K562 (cell line): Measurements from ENCODE around the gene OR2F2. TPM values are rescaled to one million over a fixed set of nuclear protein-coding genes. Genes with fewer than 3 reads are reported as not detected.

Experiments
- ATAC-seq: fragments of 200-7000 bp; cut with Tn5 transposase; 3 replicates; pipeline ENCODE4 v1.9.1; 2020; ENCODE audit warnings: moderate library complexity
- BruUV-seq: library from RNA; stranded (reverse); fragments of 400-500 nt; replicated peaks from 2 replicates; lab custom pipeline; 2021; lab: Mats Ljungman, UMichigan
- CTCF ChIA-PET: fragments of 300-600 bp; formaldehyde crosslinking; extraction: SDS; loops from one replicate; lab custom pipeline; 2021; ENCODE audit warnings: low intra/inter-chr PET ratio; lab: Yijun Ruan, JAX
- POLR2A ChIA-PET: fragments of 300-600, 350-650 bp; sonication (Branson Sonifier 250); formaldehyde crosslinking; extraction: SDS; loops from one replicate; lab custom pipeline; 2021; ENCODE audit warnings: antibody characterized with exemption, inconsistent platforms; lab: Yijun Ruan, JAX
- DNase-seq, 4 experiments: peaks; one replicate each; pipeline versions ENCODE4 v3.0.0 to v3.0.0-alpha.2; 2011 to 2018; ENCODE audit warnings: low spot score in 3 of 4, mixed read lengths in 3 of 4; ENCODE audit errors: extremely low read depth in 1 of 4
- FAIRE-seq: peaks from 2 replicates; lab custom pipeline; 2011; peaks lifted over from hg19 to GRCh38; lab: Jason Lieb, UNC
- H2AFZ ChIP-seq: 2 replicates; pipeline ENCODE4 v1.6.0; 2011; ENCODE audit warnings: low read depth, low read length, control low read depth, inconsistent platforms
- H3K27ac ChIP-seq: fragments of 200-600 bp; 3 replicates; pipeline ENCODE4 v1.8.0; 2011; ENCODE audit warnings: low read depth, mild to moderate bottlenecking, control low read depth, inconsistent platforms, low read length, moderate library complexity, mixed read lengths; ENCODE audit errors: extremely low read depth
- H3K27me3 ChIP-seq, 2 experiments: fragments of 300-600 bp in 1 of 2; 2 replicates in 1 of 2; 3 replicates in 1 of 2; pipeline versions ENCODE4 v1.6.0 to v1.8.0; 2011; ENCODE audit warnings: inconsistent platforms in 2 of 2, low read length in 2 of 2, mild to moderate bottlenecking in 1 of 2, mixed read lengths in 1 of 2, moderate library complexity in 1 of 2; ENCODE audit not compliant: control insufficient read depth in 2 of 2, insufficient read depth in 2 of 2
- H3K36me3 ChIP-seq: fragments of 300-600 bp; 3 replicates; pipeline ENCODE4 v1.8.0; 2011; ENCODE audit warnings: mild to moderate bottlenecking, low read length, inconsistent platforms; ENCODE audit not compliant: control insufficient read depth, insufficient read depth
- H3K4me1 ChIP-seq, 2 experiments: fragments of 200-600 bp in 1 of 2; replicated peaks in 1 of 2; 2 replicates in 1 of 2; 3 replicates in 1 of 2; pipeline versions ENCODE4 v1.5.1 to v1.8.0; 2011; ENCODE audit warnings: inconsistent platforms in 2 of 2, low read length in 2 of 2, mild to moderate bottlenecking in 1 of 2, mixed read lengths in 1 of 2, moderate library complexity in 1 of 2; ENCODE audit not compliant: control insufficient read depth in 2 of 2, insufficient read depth in 2 of 2
- H3K4me2 ChIP-seq: 2 replicates; pipeline ENCODE4 v1.6.1; 2011; ENCODE audit warnings: low read length, control low read depth, inconsistent platforms, mixed read lengths; ENCODE audit not compliant: insufficient read depth
- H3K4me3 ChIP-seq: fragments of 200-600 bp; sonication (generic), shearing (Covaris generic); 2 replicates; pipeline ENCODE4 v1.5.1; 2016; ENCODE audit warnings: control low read depth, inconsistent platforms
- H3K79me2 ChIP-seq: fragments of 200-600 bp; 3 replicates; pipeline ENCODE4 v1.8.0; 2011; ENCODE audit warnings: low read length, inconsistent platforms; ENCODE audit not compliant: control insufficient read depth, insufficient read depth
- H3K9ac ChIP-seq, 2 experiments: 2 replicates each; pipeline versions ENCODE4 v1.6.0 to v1.6.1; 2011; ENCODE audit warnings: low read depth in 2 of 2, low read length in 2 of 2, control low read depth in 1 of 2, inconsistent platforms in 1 of 2, mild to moderate bottlenecking in 1 of 2, mixed read lengths in 1 of 2; ENCODE audit not compliant: insufficient read depth in 1 of 2
- H3K9me1 ChIP-seq: one replicate; pipeline ENCODE4 v1.6.0; 2011; ENCODE audit warnings: inconsistent platforms, mild to moderate bottlenecking, low read length, moderate library complexity; ENCODE audit not compliant: control insufficient read depth, insufficient read depth
- H3K9me3 ChIP-seq: replicated peaks from 2 replicates; pipeline ENCODE4 v1.5.1; 2011; ENCODE audit warnings: low read depth, low read length, inconsistent platforms; ENCODE audit not compliant: control insufficient read depth, insufficient read depth
- H4K20me1 ChIP-seq: replicated peaks from 2 replicates; pipeline ENCODE4 v1.6.1; 2011; ENCODE audit warnings: low read length, inconsistent platforms, mixed read lengths; ENCODE audit not compliant: control insufficient read depth, insufficient read depth
- ARID1B ChIP-seq: fragments of 450-650 bp; IDR thresholded peaks from 2 replicates; pipeline ENCODE4 v1.6.1; 2016; ENCODE audit warnings: antibody characterized with exemption, mild to moderate bottlenecking, inconsistent platforms
- BCLAF1 ChIP-seq, 2 experiments: fragments of 450-650 bp in 1 of 2; IDR thresholded peaks; 2 replicates each; pipeline ENCODE4 v1.6.1; 2011 to 2017; ENCODE audit warnings: low read depth in 2 of 2, antibody characterized with exemption in 1 of 2, borderline replicate concordance in 1 of 2, low read length in 1 of 2, mild to moderate bottlenecking in 1 of 2, mixed read lengths in 1 of 2; ENCODE audit not compliant: control insufficient read depth in 1 of 2
- DPF2 ChIP-seq: fragments of 450-650 bp; IDR thresholded peaks from 2 replicates; pipeline ENCODE4 v1.6.1; 2016
- EP300 ChIP-seq: IDR thresholded peaks from 2 replicates; pipeline ENCODE4 v1.6.1; 2012; ENCODE audit warnings: low read length, improper control_type of control experiment
- KLF10 ChIP-seq: fragments of 250-450 bp; sonication (Bioruptor Pico); IDR thresholded peaks from 2 replicates; pipeline ENCODE4 v1.6.1; 2021; ENCODE audit warnings: matching md5 sums
- KLF6 ChIP-seq: fragments of 250-450 bp; sonication (Bioruptor Pico); IDR thresholded peaks from 2 replicates; pipeline ENCODE4 v1.4.0; 2020; ENCODE audit warnings: mild to moderate bottlenecking, moderate library complexity, borderline replicate concordance
- MEIS2 ChIP-seq: fragments of 450-650 bp; IDR thresholded peaks from 2 replicates; pipeline ENCODE4 v1.6.1; 2014; ENCODE audit warnings: mild to moderate bottlenecking; ENCODE audit not compliant: partially characterized antibody
- MYBL2 ChIP-seq, 2 experiments: fragments of 450-650 bp in 1 of 2; sonication (generic) in 1 of 2; formaldehyde crosslinking in 1 of 2; IDR thresholded peaks; 2 replicates each; pipeline versions ENCODE4 v1.6.1 to v1.8.1; 2017 to 2022; ENCODE audit warnings: borderline replicate concordance in 1 of 2, inconsistent platforms in 1 of 2, low read depth in 1 of 2, mild to moderate bottlenecking in 1 of 2, missing genetic modification reagents in 1 of 2, moderate library complexity in 1 of 2
- NEUROD1 ChIP-seq: fragments of 150-350 bp; IDR thresholded peaks from 2 replicates; pipeline ENCODE4 v1.6.1; 2014; ENCODE audit warnings: borderline replicate concordance, low read length, low read depth; ENCODE audit not compliant: partially characterized antibody
- NONO ChIP-seq, 2 experiments: fragments of 200-400 bp in 1 of 2; fragments of 450-650 bp in 1 of 2; formaldehyde crosslinking in 1 of 2; IDR thresholded peaks; 2 replicates each; pipeline ENCODE4 v1.6.1; 2017; ENCODE audit warnings: low read depth in 2 of 2, mild to moderate bottlenecking in 2 of 2, moderate library complexity in 2 of 2, low read length in 1 of 2
- NR2C2 ChIP-seq, 2 experiments: fragments of 200-800 bp in 1 of 2; sonication (Bioruptor generic) in 1 of 2; sonication (generic) in 1 of 2; formaldehyde crosslinking in 1 of 2; IDR thresholded peaks; 2 replicates each; pipeline versions ENCODE4 v1.6.1 to v1.8.0; 2016 to 2022; ENCODE audit warnings: mild to moderate bottlenecking in 1 of 2, missing compliant biosample characterization in 1 of 2, missing genetic modification characterization in 1 of 2, missing genetic modification reagents in 1 of 2
- PHB ChIP-seq: fragments of 250-450 bp; sonication (Bioruptor Pico); IDR thresholded peaks from 2 replicates; pipeline ENCODE4 v1.5.0; 2021
- RHOXF2B ChIP-seq: fragments of 250-450 bp; sonication (Bioruptor Pico); conservative IDR thresholded peaks from 2 replicates; pipeline ENCODE4 v1.5.1; 2021
- SOX6 ChIP-seq: fragments of 450-650 bp; IDR thresholded peaks from 2 replicates; pipeline ENCODE4 v1.6.1; 2014; ENCODE audit warnings: mild to moderate bottlenecking
- ZNF41 ChIP-seq: fragments of 250-450 bp; sonication (Bioruptor Pico); conservative IDR thresholded peaks from 2 replicates; pipeline ENCODE4 v1.4.0; 2020; ENCODE audit warnings: mild to moderate bottlenecking
- WGBS: fragments of 100-300 bp; shearing (Covaris generic); methylation state at CpG from one replicate; pipeline ENCODE4 v1.1.6; 2016; ENCODE audit warnings: low coverage, mixed read lengths; ENCODE audit not compliant: insufficient coverage; ENCODE audit errors: missing lambda C conversion rate; 5-methylcytosine and 5-hydroxymethylcytosine counted together
- in situ Hi-C: fragments of 300-500 bp; cut with MboI; formaldehyde crosslinking; loops from 4 replicates; pipeline ENCODE4 v1.15.0; 2018; ENCODE audit warnings: inconsistent platforms, mixed read lengths
- intact Hi-C: fragments of 100-400 bp; cut with micrococcal nuclease; formaldehyde crosslinking; loops from 2 replicates; pipeline ENCODE4 v1.14.2; 2022
- polyA plus RNA-seq, 8 experiments: library from polyadenylated mRNA; depleted of rRNA in 4 of 8; stranded (reverse) in 5 of 8; unstranded in 3 of 8; fragments of >200 nt; fragmentation: Nextera tagmentation in 2 of 8; fragmentation: Illumina TruSeq in 1 of 8; extraction: Ambion mirVana in 2 of 8; extraction: Trizol in 1 of 8; gene quantifications; 2 replicates each; pipeline versions ENCODE4 v1.2.1 to v1.2.3, GENCODE V29; 2011 to 2014; ENCODE audit warnings: inconsistent platforms in 1 of 8, missing spikeins in 1 of 8
- total RNA-seq, 7 experiments: library from RNA; depleted of rRNA in 6 of 7; stranded (reverse); fragments of >200 nt in 6 of 7; fragmentation: Illumina TruSeq in 2 of 7; extraction: Trizol in 2 of 7; gene quantifications; 2 replicates each; pipeline versions ENCODE4 v1.2.1 to v1.2.3, GENCODE V29; 2011 to 2021; ENCODE audit warnings: low replicate concordance in 1 of 7
- TF ChIP-seq, protein P1 (sequence below), 2 experiments: fragments of 450-650 bp in 1 of 2; sonication (generic) in 1 of 2; formaldehyde crosslinking; conservative IDR thresholded peaks; 2 replicates each; pipeline versions ENCODE4 v1.4.0 to v1.8.1; 2020 to 2022; ENCODE audit warnings: mild to moderate bottlenecking in 1 of 2, missing genetic modification reagents in 1 of 2
- TF ChIP-seq, protein P2 (sequence below): fragments of 250-450 bp; sonication (Bioruptor Pico); IDR thresholded peaks from 2 replicates; pipeline ENCODE4 v1.6.1; 2021; ENCODE audit warnings: mild to moderate bottlenecking

OR2F2 gene
- total and polyA plus RNA-seq, 9 of the 15 experiments (the other 6 are each of a cell fraction or from before 2014, with no cell fraction given): not detected

DNA sequence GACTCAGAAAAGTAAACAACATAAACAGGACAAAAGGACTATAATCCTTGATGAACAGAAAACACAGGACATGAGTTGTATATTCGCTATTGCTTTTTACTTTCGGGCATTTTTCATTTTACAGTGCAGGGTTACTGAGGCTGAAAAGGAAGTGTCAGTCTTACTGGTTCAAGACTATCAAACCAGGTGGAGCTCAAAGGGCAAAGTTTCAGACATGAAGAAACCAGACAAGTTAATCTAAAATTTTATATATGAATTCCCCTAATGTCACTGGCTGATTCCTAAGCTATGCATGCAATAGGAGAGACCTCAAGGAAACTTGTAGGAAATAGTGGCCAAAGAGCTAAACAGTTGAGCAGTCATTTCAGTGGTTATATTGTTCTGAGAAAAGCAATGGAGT, 44.5 kb upstream of the OR2F2 start (continued):
- TF ChIP-seq RHOXF2B (CRISPR knock-in tag) (no peak), KLF6 (CRISPR knock-in tag) (no peak), BCLAF1 (IDR thresholded peaks at IDR 0.05; ENCODE audit: borderline replicate concordance in 1 of 2, control insufficient read depth in 1 of 2, low read depth in 2 of 2, low read length in 1 of 2) (no peak), EP300 (no peak)

GRCh38 chr7:143891457-143891856, 43.6 kb upstream of the OR2F2 start:
- Histone ChIP-seq H3K4me1 (peaks cover 0 to 6% of the 10 kb centered on the region in 2 experiments; a peak in 1 of 5 replicates), H3K9me3 (no peaks in the 10 kb centered on the region), H3K4me3 (no peak overlapping the region), H4K20me1 (no peaks in the 10 kb centered on the region), H3K79me2 (peaks cover 70% of the 10 kb centered on the region), H3K9me1 (no peaks in the 10 kb centered on the region), H3K27me3 (no peaks in the 10 kb centered on the region), H3K27ac (no peak overlapping the region), H3K36me3 (peaks cover 9% of the 10 kb centered on the region; the same call in 2 of the 3 replicates), H2AFZ (no peak overlapping the region), H3K9ac (no peak overlapping the region), H3K4me2 (no peak overlapping the region)
- BruUV-seq: no TSS peak
- DNase-seq (no peak), FAIRE-seq (no peak), ATAC-seq (no peak)
- ChIA-PET CTCF (no interaction called here), POLR2A (interaction anchor here (3.8 kb wide), 1 partner anchor 10 kb away, joined by 27 read pairs; the partner anchor contains the start of gene TCAF1)
- in situ Hi-C loops (no loop called here), intact Hi-C loops (no loop called here)
- WGBS: 29% methylated on average over 2 of the region's 2 CpGs
- TF ChIP-seq NONO (IDR thresholded peaks at IDR 0.05; ENCODE audit: low read depth in 2 of 2, low read length in 1 of 2): no peak
- TF ChIP-seq ARID1B: peak; percentile 29; the same call in 1 of the 2 replicates
- TF ChIP-seq, protein P1, sequence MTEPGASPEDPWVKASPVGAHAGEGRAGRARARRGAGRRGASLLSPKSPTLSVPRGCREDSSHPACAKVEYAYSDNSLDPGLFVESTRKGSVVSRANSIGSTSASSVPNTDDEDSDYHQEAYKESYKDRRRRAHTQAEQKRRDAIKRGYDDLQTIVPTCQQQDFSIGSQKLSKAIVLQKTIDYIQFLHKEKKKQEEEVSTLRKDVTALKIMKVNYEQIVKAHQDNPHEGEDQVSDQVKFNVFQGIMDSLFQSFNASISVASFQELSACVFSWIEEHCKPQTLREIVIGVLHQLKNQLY (CRISPR knock-in tag; conservative IDR thresholded peaks at IDR 0.05): no peak
- TF ChIP-seq NR2C2 (CRISPR knock-in tag; IDR thresholded peaks at IDR 0.05): no peak
- TF ChIP-seq NR2C2 (tag; IDR thresholded peaks at IDR 0.05): no peak
- 0 out of 2 replicates have a peak, but pooled peaks have one; percentile 26 for TF ChIP-seq DPF2
- TF ChIP-seq KLF10 (CRISPR knock-in tag): no peak
- peak; percentile 40; the same call in 1 of the 2 replicates for TF ChIP-seq MYBL2 (IDR thresholded peaks at IDR 0.05; ENCODE audit: low read depth)
- no peak for TF ChIP-seq MYBL2 (CRISPR knock-in tag; IDR thresholded peaks at IDR 0.05; ENCODE audit: borderline replicate concordance)
- TF ChIP-seq PHB (CRISPR knock-in tag): no peak
- no peak for TF ChIP-seq NEUROD1
- TF ChIP-seq, protein P2, sequence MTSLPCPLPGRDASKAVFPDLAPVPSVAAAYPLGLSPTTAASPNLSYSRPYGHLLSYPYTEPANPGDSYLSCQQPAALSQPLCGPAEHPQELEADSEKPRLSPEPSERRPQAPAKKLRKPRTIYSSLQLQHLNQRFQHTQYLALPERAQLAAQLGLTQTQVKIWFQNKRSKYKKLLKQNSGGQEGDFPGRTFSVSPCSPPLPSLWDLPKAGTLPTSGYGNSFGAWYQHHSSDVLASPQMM (CRISPR knock-in tag): no peak
- TF ChIP-seq SOX6: peak; percentile 34; the same call in 1 of the 2 replicates
- TF ChIP-seq MEIS2: peak; percentile 24
- TF ChIP-seq ZNF41 (CRISPR knock-in tag): no peak
